Cardiac fibroblast (primary cell): ENCODE results near the gene SNRPB.

Experiments used
- DNase-seq, 2 donors: peaks; one replicate each; pipeline versions ENCODE4 v3.0.0 to v3.0.0-alpha.2; 2010; ENCODE audit warnings: low read depth in 2 of 2
- H3K4me3 ChIP-seq, 2 donors: replicated peaks in 1 of 2; 1 replicate in 1 of 2; 2 replicates in 1 of 2; pipeline ENCODE4 v1.5.1; 2011; ENCODE audit warnings: low read depth in 2 of 2, low read length in 2 of 2, mild to moderate bottlenecking in 2 of 2, moderate library complexity in 1 of 2
- TF ChIP-seq, protein P1 (sequence below): IDR thresholded peaks from one replicate; pipeline ENCODE4 v1.5.1; 2011; ENCODE audit warnings: low read depth, mild to moderate bottlenecking, low read length, inconsistent platforms

Gene SNRPB

DNA sequence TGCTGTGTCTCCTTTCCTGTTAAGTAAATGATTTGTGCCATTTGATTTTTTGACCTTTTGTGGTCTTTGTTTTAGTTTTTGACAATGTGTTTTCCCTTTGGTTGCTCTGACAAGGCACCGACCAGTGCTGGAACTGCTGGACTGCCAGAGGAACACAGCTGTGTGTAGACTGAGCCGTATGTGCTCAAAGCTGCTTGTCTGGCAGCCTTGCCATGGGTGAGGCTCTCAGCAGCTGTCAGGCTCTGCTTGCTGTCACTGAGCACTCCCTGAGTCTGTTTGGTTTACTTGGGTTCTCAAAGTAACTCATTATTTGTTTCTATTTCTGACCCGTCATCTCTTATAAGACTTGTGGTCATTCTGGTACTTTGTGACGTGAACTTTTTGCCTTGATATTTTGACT is 15.1 kb upstream of the SNRPB start:
- TF ChIP-seq, protein P1, sequence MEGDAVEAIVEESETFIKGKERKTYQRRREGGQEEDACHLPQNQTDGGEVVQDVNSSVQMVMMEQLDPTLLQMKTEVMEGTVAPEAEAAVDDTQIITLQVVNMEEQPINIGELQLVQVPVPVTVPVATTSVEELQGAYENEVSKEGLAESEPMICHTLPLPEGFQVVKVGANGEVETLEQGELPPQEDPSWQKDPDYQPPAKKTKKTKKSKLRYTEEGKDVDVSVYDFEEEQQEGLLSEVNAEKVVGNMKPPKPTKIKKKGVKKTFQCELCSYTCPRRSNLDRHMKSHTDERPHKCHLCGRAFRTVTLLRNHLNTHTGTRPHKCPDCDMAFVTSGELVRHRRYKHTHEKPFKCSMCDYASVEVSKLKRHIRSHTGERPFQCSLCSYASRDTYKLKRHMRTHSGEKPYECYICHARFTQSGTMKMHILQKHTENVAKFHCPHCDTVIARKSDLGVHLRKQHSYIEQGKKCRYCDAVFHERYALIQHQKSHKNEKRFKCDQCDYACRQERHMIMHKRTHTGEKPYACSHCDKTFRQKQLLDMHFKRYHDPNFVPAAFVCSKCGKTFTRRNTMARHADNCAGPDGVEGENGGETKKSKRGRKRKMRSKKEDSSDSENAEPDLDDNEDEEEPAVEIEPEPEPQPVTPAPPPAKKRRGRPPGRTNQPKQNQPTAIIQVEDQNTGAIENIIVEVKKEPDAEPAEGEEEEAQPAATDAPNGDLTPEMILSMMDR = no peak
- DNase-seq = no peak
- H3K4me3 ChIP-seq = no peak overlapping the region

DNA sequence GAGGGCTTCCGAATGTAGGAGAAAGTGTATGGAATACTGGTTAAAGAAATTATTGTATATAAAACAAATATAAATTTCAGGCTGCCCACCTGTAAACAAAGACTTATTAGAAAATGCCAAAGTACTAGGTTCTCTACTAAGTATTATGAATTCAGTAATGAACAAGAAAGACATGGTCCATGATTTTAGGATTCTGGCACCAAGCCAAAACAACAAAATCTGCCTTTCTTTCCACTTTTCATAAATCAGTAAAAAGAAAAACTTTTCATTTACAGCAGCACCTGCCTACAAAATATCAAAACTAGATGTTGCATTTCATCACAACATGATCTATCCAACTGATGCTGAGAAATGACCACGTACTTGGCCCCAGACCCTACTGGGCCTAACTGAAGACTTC is 14.5 kb upstream of the SNRPB start:
- TF ChIP-seq, protein P1 = no peak
- DNase-seq = no peak
- no peak overlapping the region for H3K4me3 ChIP-seq

DNA sequence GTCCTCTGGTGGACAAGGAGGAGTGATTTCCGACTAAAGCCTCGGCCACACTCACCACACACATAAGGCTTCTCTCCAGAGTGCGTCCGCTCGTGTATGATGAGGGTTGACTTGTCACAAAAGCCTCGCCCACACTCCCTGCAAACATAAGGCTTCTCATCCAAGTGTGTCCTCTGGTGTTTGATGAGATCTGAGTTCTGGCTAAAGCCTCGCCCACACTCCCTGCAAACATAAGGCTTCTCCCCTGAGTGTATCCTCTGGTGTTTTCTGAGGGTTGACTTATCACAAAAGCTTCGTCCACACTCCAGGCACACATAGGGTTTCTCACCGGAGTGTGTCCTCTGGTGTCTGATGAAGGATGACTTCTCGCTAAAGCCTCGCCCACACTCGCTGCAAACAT is 12.9 kb upstream of the SNRPB start:
- TF ChIP-seq, protein P1 = no peak
- H3K4me3 ChIP-seq = no peak overlapping the region
- no peak for DNase-seq

DNA sequence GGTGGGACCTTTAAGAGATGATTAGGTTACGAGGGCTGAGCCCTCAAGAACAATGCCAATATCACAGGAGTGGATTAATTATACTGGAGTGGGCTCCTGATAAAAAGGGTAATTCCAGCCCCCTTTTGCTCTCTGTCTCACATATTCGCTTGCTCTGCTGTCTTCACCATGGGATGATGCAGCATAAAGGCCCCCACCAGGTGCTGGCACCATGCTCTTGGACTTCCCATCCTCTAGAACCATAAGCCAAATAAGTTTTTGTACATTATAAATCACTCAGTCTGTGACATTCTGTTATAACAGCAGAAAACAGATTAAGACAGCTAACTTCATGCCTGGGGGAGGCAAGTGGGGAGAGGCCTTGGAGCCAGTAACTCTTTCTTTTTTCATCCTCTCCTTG is 9.8 kb upstream of the SNRPB start:
- no peak overlapping the region for H3K4me3 ChIP-seq
- no peak for DNase-seq
- TF ChIP-seq, protein P1 = no peak

DNA sequence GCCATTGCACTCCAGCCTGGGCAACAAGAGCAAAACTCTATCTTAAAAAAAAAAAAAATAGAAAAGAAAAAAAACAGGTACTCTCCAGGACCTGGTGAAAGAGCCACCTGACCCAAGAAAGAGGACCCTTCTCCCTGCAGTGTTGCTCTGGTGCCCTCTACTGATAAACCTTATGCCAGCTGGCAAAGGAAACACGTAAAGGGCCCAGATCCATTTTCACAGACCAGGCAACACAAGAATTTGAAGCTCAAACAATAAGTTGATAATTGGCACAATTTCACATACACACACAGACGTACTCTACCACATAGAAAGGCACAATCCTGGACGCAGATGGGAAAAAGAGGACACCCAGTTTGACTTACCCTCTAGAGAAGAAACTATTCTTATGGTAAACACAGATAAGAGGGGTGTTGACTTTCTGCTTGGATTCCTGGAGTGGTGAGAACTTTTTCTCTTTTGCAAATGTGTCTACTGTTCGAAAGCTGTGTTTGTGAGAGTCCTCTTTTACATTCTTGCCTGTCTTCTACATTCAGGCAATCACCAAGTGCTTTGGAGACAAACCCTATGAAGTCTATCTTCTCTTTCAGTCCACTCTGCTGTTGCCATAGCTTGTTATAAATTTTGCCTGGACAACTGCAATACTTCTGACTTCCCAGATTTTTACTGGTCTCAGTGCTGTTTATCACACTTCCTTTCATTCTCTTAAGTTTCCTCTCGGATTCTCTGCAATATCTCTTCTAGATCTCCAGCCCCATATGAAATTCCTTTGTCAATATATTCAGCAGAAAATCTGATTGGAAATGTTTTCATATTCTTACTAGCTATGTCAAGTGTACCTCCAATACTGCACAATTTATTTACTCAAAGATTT is 6.4 kb upstream of the SNRPB start:
- DNase-seq = no peak
- H3K4me3 ChIP-seq = no peak overlapping the region
- TF ChIP-seq, protein P1 = no peak

DNA sequence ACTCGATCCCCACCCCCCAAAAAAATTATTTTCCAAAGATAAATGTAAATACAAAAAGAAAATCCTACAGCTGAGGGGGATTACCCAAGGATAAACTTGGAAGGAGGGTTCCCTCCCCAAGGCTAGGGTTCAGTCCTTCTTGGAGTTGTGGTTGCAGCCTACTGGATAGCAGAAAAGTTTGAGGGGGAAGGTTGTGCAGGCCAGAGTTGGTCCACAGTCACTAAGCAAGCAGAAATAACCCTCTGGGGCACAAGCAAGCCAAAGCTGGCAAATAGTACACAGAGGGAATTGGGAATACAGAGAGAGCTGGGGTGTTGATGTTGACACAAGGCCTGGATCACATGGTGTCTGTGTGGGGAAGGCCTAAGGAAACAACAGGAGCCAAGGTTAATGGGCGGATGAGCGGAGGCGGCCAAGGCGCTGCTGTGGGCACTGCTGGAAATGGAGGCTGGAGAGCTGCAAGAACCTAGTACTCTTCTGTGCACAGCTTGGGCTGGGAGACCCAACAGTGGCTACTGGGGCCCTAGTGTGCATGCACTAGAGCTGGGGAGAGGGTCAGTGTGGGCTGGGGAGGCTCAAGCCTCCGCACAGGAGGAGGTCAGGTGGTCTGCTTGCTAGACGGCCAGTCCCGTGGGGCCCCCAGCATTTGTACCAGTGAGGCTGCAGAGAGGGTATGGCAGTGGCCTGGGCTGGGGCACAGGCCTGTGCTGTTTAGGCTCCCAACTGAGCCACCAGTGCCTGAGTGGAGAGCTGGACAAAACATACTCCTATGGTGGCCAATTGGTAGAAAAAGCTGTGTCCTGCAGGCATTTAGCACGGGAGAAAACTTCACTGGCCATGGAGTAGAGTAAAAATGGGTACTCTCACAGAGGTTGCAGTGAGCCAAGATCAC is 5.5 kb upstream of the SNRPB start:
- TF ChIP-seq, protein P1 = no peak
- no peak for DNase-seq
- H3K4me3 ChIP-seq = no peak overlapping the region
